ENCODE results near the gene AS3MT. TPM values are rescaled to one million over a fixed set of nuclear protein-coding genes. Genes with fewer than 3 reads are reported as not detected.

The AS3MT gene, protein sequence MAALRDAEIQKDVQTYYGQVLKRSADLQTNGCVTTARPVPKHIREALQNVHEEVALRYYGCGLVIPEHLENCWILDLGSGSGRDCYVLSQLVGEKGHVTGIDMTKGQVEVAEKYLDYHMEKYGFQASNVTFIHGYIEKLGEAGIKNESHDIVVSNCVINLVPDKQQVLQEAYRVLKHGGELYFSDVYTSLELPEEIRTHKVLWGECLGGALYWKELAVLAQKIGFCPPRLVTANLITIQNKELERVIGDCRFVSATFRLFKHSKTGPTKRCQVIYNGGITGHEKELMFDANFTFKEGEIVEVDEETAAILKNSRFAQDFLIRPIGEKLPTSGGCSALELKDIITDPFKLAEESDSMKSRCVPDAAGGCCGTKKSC
- 0.43 and 0.88 TPM in 2 replicates for total RNA-seq

DNA sequence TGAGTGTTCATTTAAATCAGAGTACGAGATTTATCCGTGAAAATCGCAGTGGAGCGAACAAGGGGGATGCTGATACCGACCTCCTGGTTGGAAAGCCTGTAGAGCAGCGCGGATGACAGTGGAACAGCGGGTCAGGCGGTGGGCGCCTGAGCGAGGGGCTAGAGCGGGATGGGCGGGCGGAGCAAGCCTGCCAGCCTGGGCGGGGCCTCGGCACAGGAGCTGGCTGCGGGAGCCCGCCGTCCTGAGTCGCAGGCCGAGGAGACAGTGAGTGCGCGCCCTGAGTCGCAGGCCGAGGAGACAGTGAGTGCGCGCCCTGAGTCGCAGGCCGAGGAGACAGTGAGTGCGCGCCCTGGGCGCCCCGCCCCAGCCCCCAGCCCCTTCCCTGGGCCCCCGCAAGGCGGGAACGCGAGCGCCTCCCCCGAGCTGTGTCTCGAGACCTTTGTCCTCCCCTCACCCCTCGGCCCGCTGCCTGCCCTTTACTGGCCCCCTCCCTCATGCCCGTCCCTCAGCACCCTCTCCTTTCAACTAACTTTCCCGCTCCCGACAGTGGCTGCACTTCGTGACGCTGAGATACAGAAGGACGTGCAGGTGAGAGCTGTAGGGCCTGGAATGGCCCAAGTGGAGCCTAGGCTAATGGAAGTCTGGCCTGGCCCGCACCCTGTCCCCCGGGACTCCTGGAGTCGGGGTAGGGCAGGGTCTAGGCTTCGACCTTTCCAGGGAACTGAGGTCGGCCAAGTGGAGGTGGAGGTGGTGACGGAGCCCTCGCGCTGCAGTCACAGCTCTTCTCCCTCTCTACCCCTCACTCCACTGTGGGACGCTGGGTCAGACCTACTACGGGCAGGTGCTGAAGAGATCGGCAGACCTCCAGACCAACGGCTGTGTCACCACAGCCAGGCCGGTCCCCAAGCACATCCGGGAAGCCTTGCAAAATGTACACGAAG, at the start of gene AS3MT:
Gene AS3MT, plus strand, starts transcription at position 213 of the 941 bp plus-strand sequence. Its CDS starts 123 bp downstream, at position 336.

DNA sequence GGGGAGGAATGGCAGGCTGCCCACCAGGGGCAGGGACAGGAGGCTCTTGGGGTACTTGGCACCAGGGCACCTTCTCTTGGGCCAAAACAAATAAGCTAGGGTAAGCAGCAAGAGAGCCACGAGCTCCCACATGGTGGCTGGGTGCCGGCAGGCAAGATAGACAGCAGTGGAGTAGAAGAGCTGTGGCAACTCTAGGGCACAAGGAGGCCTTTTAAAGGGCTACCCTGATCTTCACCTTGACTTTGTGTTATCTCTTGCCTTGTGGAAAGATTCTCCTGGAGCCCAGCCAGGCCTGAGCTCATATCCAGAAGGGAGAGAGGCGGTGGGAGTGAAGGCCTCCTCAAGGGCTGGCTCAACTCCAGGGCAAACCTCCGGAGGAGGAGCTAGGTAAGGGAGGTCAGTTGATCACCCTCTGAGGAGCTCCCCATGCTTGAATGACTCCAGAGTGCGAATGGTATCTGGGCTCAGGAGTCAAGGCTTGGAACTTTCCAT, 32.0 kb upstream of the AS3MT start, which contains the start of gene CYP17A1:
Gene CYP17A1, minus strand, starts transcription at position 184 of the 492 bp plus-strand sequence. Its CDS starts 52 bp downstream, at position 132.

DNA sequence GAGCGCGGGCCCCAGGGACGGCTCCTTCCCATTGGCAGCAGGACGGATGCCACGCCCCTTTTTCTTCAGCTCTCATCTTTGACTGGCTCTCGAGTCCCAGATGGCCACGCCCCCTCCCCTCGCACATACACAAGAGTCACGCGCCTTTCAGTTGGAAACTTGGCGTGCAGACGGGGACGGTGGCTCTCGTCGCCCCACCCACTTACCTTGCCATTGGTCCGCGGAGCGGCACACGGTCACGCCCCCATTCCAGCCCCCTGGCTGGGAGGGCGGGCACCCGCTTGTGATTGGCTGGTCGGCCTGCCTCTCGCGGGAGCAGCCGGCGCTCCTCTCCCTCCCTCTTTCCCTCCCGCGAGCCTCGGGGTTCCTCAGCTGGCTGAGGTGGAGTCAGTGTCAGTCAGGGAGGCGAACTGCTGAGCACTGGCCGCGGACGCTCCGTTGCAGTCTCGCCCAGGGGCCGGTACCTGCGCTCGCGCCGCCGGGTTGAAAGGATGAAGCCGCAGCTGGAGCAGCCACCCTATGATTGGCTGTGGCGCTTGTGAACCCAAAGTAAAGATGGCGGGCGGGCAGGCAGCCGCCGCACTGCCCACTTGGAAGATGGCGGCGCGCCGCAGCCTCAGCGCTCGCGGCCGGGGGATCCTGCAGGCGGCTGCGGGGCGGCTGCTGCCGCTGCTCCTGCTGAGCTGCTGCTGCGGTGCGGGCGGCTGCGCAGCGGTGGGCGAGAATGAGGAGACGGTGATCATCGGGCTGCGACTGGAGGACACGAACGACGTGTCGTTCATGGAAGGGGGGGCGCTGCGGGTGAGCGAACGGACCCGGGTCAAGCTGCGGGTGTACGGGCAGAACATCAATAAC, 48.9 kb downstream of the AS3MT start, which contains the start of gene CNNM2:
Gene CNNM2, plus strand, starts transcription at position 333 of the 855 bp plus-strand sequence. Its CDS starts 187 bp downstream, at position 520.

Small RNAs within 50 kb of the gene (small RNA-seq; reads per million reads assigned to genes)
- gene AS3MT (ENCODE audit: low replicate concordance) = not detected
- not detected for gene RF00026 (ENCODE audit: low replicate concordance)

Other genes with a start within 250 kb of the AS3MT start
- gene TRIM8, start 225.0 kb upstream of the AS3MT start, total RNA-seq = 177 and 323 TPM in 2 replicates
- 4.8 and 5.4 TPM in 2 replicates for gene ARL3, start 155.1 kb upstream of the AS3MT start, total RNA-seq
- gene SFXN2, start 154.8 kb upstream of the AS3MT start, total RNA-seq = 7.7 and 9.3 TPM in 2 replicates
- 44.0 and 85.0 TPM in 2 replicates for gene WBP1L, start 125.5 kb upstream of the AS3MT start, total RNA-seq
- not detected in 2 replicates for gene CYP17A1, start 32.1 kb upstream of the AS3MT start, total RNA-seq
- gene BORCS7, start 15.2 kb upstream of the AS3MT start, total RNA-seq = 8.6 and 20.8 TPM in 2 replicates
- 8.8 and 14.2 TPM in 2 replicates for gene CNNM2, start 48.8 kb downstream of the AS3MT start, total RNA-seq

Data from placental pericyte (primary cell).